ENCODE data around the gene RGS6.

The RGS6 gene

GRCh38 chr14:72254202-72254936, 322.1 kb downstream of the RGS6 start:
- no peak for DNase-seq

GRCh38 chr14:72254937-72255472, 322.8 kb downstream of the RGS6 start:
- DNase-seq, result no peak

- DNase-seq, result no peak
Observed at GRCh38 chr14:72256055-72256454, 323.8 kb downstream of the RGS6 start.

GRCh38 chr14:72261068-72261467, 328.8 kb downstream of the RGS6 start:
- no peak for DNase-seq

GRCh38 chr14:72262771-72263170, 330.5 kb downstream of the RGS6 start:
- no peak for DNase-seq

GRCh38 chr14:72264716-72265115, 332.5 kb downstream of the RGS6 start:
- no peak for DNase-seq

- DNase-seq, result no peak
Observed at GRCh38 chr14:72270147-72270727, 338.0 kb downstream of the RGS6 start.

- no peak for DNase-seq
Observed at GRCh38 chr14:72270749-72271148, 338.5 kb downstream of the RGS6 start.

GRCh38 chr14:72275242-72275641, 343.0 kb downstream of the RGS6 start:
- DNase-seq, result no peak

- DNase-seq, result no peak
Observed at GRCh38 chr14:72278316-72278715, 346.1 kb downstream of the RGS6 start.

GRCh38 chr14:72284176-72284575, 351.9 kb downstream of the RGS6 start:
- DNase-seq, result no peak

GRCh38 chr14:72290241-72290640, 358.0 kb downstream of the RGS6 start:
- no peak for DNase-seq

GRCh38 chr14:72291908-72292688, 359.9 kb downstream of the RGS6 start:
- DNase-seq, result no peak

- no peak for DNase-seq
Observed at GRCh38 chr14:72292689-72293024, 360.4 kb downstream of the RGS6 start.

- no peak for DNase-seq
Observed at GRCh38 chr14:72301352-72301751, 369.1 kb downstream of the RGS6 start.

- no peak for DNase-seq
Observed at GRCh38 chr14:72303930-72304329, 371.7 kb downstream of the RGS6 start.

GRCh38 chr14:72305561-72305960, 373.3 kb downstream of the RGS6 start:
- DNase-seq, result no peak

GRCh38 chr14:72308967-72309485, 376.8 kb downstream of the RGS6 start:
- DNase-seq, result no peak

- DNase-seq, result no peak
Observed at GRCh38 chr14:72311116-72311515, 378.9 kb downstream of the RGS6 start.

GRCh38 chr14:72311516-72311915, 379.3 kb downstream of the RGS6 start:
- DNase-seq, result no peak

- DNase-seq, result no peak
Observed at GRCh38 chr14:72314808-72315435, 382.7 kb downstream of the RGS6 start.

GRCh38 chr14:72315714-72316113, 383.5 kb downstream of the RGS6 start:
- DNase-seq, result no peak

GRCh38 chr14:72318648-72319047, 386.4 kb downstream of the RGS6 start:
- DNase-seq, result no peak

Measured in NCI-H2107 (cell line).